ENCODE data around the gene OGA. TPM values are rescaled to one million over a fixed set of nuclear protein-coding genes. Genes with fewer than 3 reads are reported as not detected.
A peak's percentile ranks its signal among the peaks of the same experiment; 100 is the strongest.

The OGA gene
- polyA plus RNA-seq, 3 donors: 6.9 to 104 (median 15.3) TPM

DNA sequence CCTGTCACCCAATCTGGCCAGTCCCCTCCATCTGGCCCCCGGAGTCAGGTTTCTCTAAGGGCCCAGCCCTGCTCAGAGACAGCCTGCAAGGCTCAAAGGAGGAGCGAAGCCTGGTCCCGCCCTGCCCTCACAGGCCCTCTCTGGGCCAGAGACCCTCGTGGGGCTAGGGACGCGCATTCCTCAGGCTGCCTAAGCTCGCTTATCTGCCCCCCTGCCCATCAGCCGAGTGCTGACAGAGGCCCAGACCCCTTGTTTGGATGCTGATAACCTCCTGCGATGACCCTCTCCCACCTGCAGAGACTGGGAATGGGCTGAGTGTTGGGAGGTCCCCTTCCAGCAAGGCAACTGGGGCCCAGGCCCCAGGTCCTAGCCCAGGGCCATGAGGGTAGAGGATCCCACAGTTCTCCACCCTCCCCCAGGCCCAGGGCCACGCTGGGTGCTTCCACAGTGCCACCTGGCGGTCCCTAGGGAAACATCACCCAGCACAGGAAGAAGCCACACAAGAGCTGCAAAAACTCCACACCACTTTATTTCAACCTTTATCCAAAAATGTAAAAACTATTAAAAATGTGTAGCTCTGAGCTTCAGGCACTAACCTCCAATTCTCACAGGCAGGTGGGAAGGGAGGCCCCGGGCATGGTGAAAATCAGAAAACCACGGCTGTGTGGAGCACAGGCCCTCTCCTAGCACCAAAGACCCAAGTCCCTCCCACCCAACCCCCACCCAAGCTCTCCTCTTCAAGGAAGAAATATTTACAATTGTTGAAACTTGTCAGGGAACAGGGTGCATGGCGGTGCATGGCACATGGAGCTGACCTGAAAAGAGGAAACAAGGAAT lies 37.2 kb downstream of the OGA start:
- intact Hi-C loops (cut with micrococcal nuclease): loop anchor here (5.0 kb wide), 3 partner anchors 179 to 569 kb away; partner anchors contain the start of gene HPS6 (in 1 of the 2)
- H3K4me2 ChIP-seq (replicated peaks; ENCODE audit: extremely low read depth, low read length, poor library complexity, severe bottlenecking): no peak overlapping the region
- TF ChIP-seq, protein P1, sequence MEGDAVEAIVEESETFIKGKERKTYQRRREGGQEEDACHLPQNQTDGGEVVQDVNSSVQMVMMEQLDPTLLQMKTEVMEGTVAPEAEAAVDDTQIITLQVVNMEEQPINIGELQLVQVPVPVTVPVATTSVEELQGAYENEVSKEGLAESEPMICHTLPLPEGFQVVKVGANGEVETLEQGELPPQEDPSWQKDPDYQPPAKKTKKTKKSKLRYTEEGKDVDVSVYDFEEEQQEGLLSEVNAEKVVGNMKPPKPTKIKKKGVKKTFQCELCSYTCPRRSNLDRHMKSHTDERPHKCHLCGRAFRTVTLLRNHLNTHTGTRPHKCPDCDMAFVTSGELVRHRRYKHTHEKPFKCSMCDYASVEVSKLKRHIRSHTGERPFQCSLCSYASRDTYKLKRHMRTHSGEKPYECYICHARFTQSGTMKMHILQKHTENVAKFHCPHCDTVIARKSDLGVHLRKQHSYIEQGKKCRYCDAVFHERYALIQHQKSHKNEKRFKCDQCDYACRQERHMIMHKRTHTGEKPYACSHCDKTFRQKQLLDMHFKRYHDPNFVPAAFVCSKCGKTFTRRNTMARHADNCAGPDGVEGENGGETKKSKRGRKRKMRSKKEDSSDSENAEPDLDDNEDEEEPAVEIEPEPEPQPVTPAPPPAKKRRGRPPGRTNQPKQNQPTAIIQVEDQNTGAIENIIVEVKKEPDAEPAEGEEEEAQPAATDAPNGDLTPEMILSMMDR (IDR thresholded peaks at IDR 0.05): peak; percentile 94
- no peak overlapping the region for H3K9ac ChIP-seq (ENCODE audit: insufficient read depth, low read length, poor library complexity, severe bottlenecking)
- Mint-ChIP-seq H3K27ac (peak overlapping the region in 1 of 7 donors; percentile 11), H3K4me3 (no peak overlapping the region), H3K27me3 (ENCODE audit: low read depth in 3 of 3) (peaks cover 33 to 45% (median 35%) of the 10 kb centered on the region in 3 donors), H3K4me1 (peaks cover 47% of the 10 kb centered on the region), H3K9me3 (peaks cover 0 to 13% (median 6%) of the 10 kb centered on the region in 7 donors), H3K36me3 (peaks cover 29 to 30% of the 10 kb centered on the region in 2 donors)
- H4K20me1 ChIP-seq (ENCODE audit: insufficient read depth, low read length): peaks cover 55% of the 10 kb centered on the region
- H3K4me1 ChIP-seq (ENCODE audit: control insufficient read depth in 1 of 2, insufficient read depth in 2 of 2, low read length in 2 of 2): peaks cover 35 to 52% of the 10 kb centered on the region in 2 donors
- WGBS (ENCODE audit: insufficient coverage): 77% methylated on average over 8 of the region's 14 CpGs
- no peak overlapping the region for H2AFZ ChIP-seq (ENCODE audit: insufficient read depth, low read depth, low read length, poor library complexity, severe bottlenecking)
- H3K36me3 ChIP-seq (replicated peaks in 1 of 2; ENCODE audit: control insufficient read depth in 1 of 2, insufficient read depth in 2 of 2, low read length in 2 of 2): peaks cover 16 to 21% of the 10 kb centered on the region in 2 donors
- peak; percentile 42 to 61 (median 48) for DNase-seq
- H3K79me2 ChIP-seq (ENCODE audit: insufficient read depth, low read length): no peaks in the 10 kb centered on the region
- H3K4me3 ChIP-seq (replicated peaks in 1 of 3; ENCODE audit: low read depth in 2 of 3, low read length in 3 of 3): no peak overlapping the region
- no peak overlapping the region for H3K27ac ChIP-seq (ENCODE audit: low read depth in 1 of 2, low read length in 2 of 2)
- peaks cover 0 to 21% of the 10 kb centered on the region in 2 donors for H3K9me3 ChIP-seq (replicated peaks in 1 of 2; ENCODE audit: control insufficient read depth in 1 of 2, insufficient read depth in 1 of 2, low read length in 2 of 2)
- peaks cover 25 to 34% of the 10 kb centered on the region in 2 donors for H3K27me3 ChIP-seq (ENCODE audit: control insufficient read depth in 2 of 2, insufficient read depth in 2 of 2, low read length in 2 of 2)

DNA sequence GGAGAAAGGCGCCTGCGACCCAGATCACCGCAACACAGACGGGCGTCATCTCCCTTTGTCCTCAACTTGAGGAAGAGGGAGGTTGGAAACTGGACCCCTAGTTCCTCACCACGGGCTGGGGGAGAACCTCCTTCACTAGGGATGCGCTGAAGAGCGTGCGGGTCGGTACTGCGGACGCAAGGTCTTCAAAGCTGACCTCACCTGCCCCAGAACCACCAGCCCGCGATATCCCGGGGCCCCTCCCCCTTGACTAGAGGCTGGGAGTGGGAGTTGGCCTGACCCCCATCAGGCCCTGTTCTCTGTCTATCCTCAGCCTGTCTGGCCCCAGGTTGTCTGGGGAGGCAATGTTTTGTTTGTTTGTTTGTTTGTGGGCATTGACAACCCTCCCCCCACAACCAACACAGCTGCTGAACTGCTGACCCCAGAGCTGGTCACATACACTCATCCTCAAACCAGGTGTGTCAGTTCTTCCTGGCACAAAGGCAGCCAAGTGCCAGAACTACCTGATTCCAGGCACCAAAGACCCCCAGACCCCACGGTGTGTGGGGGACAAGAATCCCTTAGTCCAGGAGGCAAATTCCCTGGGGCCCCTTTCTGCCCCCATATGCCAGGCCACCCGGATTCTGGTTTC lies 37.9 kb downstream of the OGA start:
- no peak overlapping the region for H3K27ac ChIP-seq (ENCODE audit: low read depth in 1 of 2, low read length in 2 of 2)
- Mint-ChIP-seq H3K36me3 (peaks cover 22 to 24% of the 10 kb centered on the region in 2 donors), H3K4me1 (peaks cover 47% of the 10 kb centered on the region), H3K4me3 (peak overlapping the region; percentile 72 to 89), H3K9me3 (peaks cover 0 to 13% (median 6%) of the 10 kb centered on the region in 7 donors), H3K27ac (peak overlapping the region in 1 of 7 donors; percentile 11), H3K27me3 (ENCODE audit: low read depth in 3 of 3) (peaks cover 36 to 50% (median 38%) of the 10 kb centered on the region in 3 donors)
- H3K9me3 ChIP-seq (replicated peaks in 1 of 2; ENCODE audit: control insufficient read depth in 1 of 2, insufficient read depth in 1 of 2, low read length in 2 of 2): peaks cover 0 to 21% of the 10 kb centered on the region in 2 donors
- peaks cover 48% of the 10 kb centered on the region for H4K20me1 ChIP-seq (ENCODE audit: insufficient read depth, low read length)
- intact Hi-C loops (cut with micrococcal nuclease): loop anchor here (5.0 kb wide), 3 partner anchors 178 to 568 kb away; partner anchors contain the start of gene HPS6 (in 1 of the 2)
- H3K9ac ChIP-seq (ENCODE audit: insufficient read depth, low read length, poor library complexity, severe bottlenecking): peak overlapping the region; percentile 25
- peaks cover 27 to 36% of the 10 kb centered on the region in 2 donors for H3K27me3 ChIP-seq (ENCODE audit: control insufficient read depth in 2 of 2, insufficient read depth in 2 of 2, low read length in 2 of 2)
- H3K4me3 ChIP-seq (replicated peaks in 1 of 3; ENCODE audit: low read depth in 2 of 3, low read length in 3 of 3): peak overlapping the region in 2 of 3 experiments; percentile 10 to 75
- DNase-seq: no peak
- peak overlapping the region; percentile 87 for H3K4me2 ChIP-seq (replicated peaks; ENCODE audit: extremely low read depth, low read length, poor library complexity, severe bottlenecking)
- peaks cover 35 to 52% of the 10 kb centered on the region in 2 donors for H3K4me1 ChIP-seq (ENCODE audit: control insufficient read depth in 1 of 2, insufficient read depth in 2 of 2, low read length in 2 of 2)
- WGBS (ENCODE audit: insufficient coverage): 60% methylated on average over 2 of the region's 17 CpGs
- H3K36me3 ChIP-seq (replicated peaks in 1 of 2; ENCODE audit: control insufficient read depth in 1 of 2, insufficient read depth in 2 of 2, low read length in 2 of 2): peaks cover 9 to 14% of the 10 kb centered on the region in 2 donors
- H2AFZ ChIP-seq (ENCODE audit: insufficient read depth, low read depth, low read length, poor library complexity, severe bottlenecking): peak overlapping the region; percentile 72
- H3K79me2 ChIP-seq (ENCODE audit: insufficient read depth, low read length): no peaks in the 10 kb centered on the region
- TF ChIP-seq, protein P1 (IDR thresholded peaks at IDR 0.05): peak; percentile 43

Measured in CD14-positive monocyte (primary cell).